ENCODE measurements around the gene FOXL1. TPM values are rescaled to one million over a fixed set of nuclear protein-coding genes. Genes with fewer than 3 reads are reported as not detected.

Gene FOXL1
- total RNA-seq, 2 experiments from 2014 or later: not detected

DNA sequence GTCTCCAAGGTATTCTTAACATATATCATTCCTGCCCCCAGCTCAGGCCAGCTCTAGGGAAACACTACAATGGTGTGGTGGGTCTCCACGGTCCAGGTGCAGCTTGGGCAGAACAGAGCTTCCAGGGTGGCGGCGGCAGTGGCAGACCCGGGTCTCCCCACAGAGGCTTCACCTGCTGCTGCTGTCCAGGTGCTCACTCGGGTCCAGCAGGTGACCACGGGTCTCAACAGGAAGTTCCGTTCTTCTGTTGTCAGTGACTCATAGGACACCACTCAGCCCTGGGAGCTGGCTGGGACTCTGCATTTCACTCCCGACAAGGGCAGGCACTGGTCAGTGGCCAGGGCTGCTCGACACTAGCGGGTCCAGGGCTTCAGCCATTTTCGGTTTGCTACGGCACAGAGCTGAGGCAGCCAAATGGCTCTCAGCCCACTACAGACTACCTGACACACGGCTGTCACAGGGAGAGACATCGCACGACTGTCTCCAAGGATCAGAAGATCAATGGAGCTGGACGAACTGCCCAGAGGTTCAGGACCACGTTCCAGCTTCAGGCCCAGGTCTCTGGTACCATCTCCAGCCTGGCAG, 40.1 kb upstream of the FOXL1 start:
- ChIA-PET CTCF (interaction anchor here (0.6 to 0.8 kb wide), 2 partner anchors 17 to 1493 kb away, joined by 3 read pairs; no protein-coding TSS in a partner anchor), POLR2A (interaction anchor here (0.7 kb wide), 1 partner anchor 528 kb away, joined by 3 read pairs; no protein-coding TSS in a partner anchor)
- Mint-ChIP-seq H3K36me3 (ENCODE audit: low read depth) (peaks cover 35% of the 10 kb centered on the region), H3K27ac (no peak overlapping the region), H3K9me3 (ENCODE audit: low read depth) (no peaks in the 10 kb centered on the region), H3K4me3 (no peak overlapping the region), H3K4me1 (no peaks in the 10 kb centered on the region), H3K27me3 (no peaks in the 10 kb centered on the region)
- intact Hi-C loops (cut with DNase I, micrococcal nuclease): no loop called here
- DNase-seq: no peak
- ATAC-seq: no peak

DNA sequence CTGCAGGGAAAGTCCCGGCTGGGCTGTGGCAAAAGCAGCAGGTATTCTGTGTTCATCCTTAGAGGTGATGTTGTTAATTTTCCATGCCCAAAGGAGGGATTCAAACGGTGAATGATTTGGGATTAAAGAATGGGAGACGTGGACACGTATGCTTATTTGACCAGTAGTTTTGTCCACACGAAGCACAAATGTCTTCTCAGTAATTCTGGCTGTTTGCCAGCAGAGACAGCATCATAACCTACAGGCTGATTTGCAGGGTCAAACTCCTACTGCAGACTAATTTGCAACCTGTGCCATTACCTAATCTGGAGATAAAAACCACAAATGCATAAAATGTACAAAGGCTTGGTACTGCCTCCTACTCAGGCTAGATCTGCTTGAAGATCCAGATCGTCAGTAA, 37.5 kb upstream of the FOXL1 start:
- Mint-ChIP-seq H3K4me1 (no peaks in the 10 kb centered on the region), H3K27me3 (no peaks in the 10 kb centered on the region), H3K4me3 (no peak overlapping the region), H3K9me3 (ENCODE audit: low read depth) (no peaks in the 10 kb centered on the region), H3K36me3 (ENCODE audit: low read depth) (peaks cover 46% of the 10 kb centered on the region), H3K27ac (no peak overlapping the region)
- DNase-seq (no peak), ATAC-seq (no peak)
- ChIA-PET CTCF (interaction anchor here (0.8 kb wide), 1 partner anchor 598 kb away, joined by 3 read pairs; no protein-coding TSS in a partner anchor), POLR2A (no interaction called here)
- intact Hi-C loops (cut with DNase I, micrococcal nuclease): no loop called here

DNA sequence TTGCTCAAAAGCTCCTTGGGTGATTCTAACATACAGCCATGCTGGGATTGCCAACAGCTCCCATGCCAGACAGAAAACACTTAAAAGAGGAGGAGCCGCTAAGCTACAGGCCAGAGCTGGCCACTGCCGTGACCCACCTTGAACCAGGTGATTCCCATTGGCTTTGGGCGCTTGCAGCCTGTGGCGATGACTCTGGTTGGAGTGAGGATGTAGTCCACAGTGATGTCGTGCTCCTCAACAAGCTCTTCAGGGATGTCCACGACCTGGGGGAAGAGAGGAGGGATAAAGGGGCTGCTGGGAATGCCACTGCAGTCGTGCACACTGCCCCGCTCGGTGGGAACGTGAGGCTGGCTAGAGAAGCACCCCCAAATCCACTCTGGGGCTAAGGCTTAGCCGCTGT, 36.8 kb upstream of the FOXL1 start:
- CTCF ChIA-PET: interaction anchor here (0.8 kb wide), 1 partner anchor 597 kb away, joined by 3 read pairs; no protein-coding TSS in a partner anchor
- peaks cover 44% of the 10 kb centered on the region for H3K36me3 Mint-ChIP-seq (ENCODE audit: low read depth)

DNA sequence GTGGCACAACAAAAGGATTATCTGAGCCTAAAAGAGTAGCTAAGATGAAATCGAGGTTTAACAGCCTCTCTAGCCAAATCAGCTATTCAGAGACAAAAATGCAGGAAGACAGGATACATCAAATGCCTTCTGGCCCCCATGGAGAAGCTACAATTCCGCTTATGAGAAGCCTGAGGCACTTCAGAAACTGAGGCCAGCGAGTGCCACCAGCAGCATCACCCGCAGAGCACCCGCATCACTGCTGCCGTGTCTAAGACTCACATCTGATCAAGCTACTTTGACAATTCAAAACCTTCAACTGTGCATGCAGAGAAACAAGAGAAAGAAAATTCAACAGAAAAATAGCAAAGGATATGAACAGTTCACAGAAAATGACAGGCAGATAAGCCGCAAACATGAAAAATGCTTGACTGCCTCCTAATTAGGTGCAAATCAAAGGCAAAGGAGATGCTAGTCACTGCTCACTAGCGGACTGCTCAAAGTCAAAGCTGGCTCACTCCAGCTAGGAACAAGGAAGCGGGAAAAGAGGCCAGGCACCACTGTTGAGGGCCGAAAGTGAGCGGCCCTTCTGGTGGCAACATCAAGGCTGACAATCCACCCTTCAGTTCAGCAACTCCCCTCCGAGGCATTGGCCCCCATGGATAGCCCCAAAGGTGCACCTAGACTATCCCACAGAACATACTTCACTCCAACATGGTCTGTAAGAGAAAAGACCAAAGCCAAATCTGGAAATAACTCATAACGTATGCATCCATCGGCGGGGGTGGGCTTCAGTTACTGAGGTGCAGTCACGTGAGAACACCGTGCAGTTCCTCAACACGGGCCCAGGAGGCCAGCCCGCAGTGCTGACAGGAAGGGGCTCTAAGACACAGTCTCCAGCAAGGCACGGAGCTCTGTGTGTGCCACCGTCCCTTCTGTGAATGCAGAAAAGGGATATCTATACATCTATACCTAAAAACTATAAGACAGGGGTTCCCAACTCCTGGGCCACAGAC, 35.3 kb upstream of the FOXL1 start:
- Mint-ChIP-seq H3K9me3 (ENCODE audit: low read depth) (no peaks in the 10 kb centered on the region), H3K27me3 (no peaks in the 10 kb centered on the region), H3K36me3 (ENCODE audit: low read depth) (peaks cover 51% of the 10 kb centered on the region), H3K27ac (no peak overlapping the region), H3K4me1 (no peaks in the 10 kb centered on the region), H3K4me3 (no peak overlapping the region)
- ChIA-PET POLR2A (interaction anchor here (0.6 kb wide), 1 partner anchor 386 kb away, joined by 3 read pairs; no protein-coding TSS in a partner anchor), CTCF (interaction anchor here (0.6 kb wide), 1 partner anchor 22 kb away, joined by 3 read pairs; no protein-coding TSS in a partner anchor)
- intact Hi-C loops (cut with DNase I, micrococcal nuclease): no loop called here
- ATAC-seq: no peak
- no peak for DNase-seq

More for the DNA sequence above, 36.8 kb upstream of the FOXL1 start:
- POLR2A ChIA-PET: no interaction called here
- DNase-seq: no peak
- H3K27me3 Mint-ChIP-seq: no peaks in the 10 kb centered on the region
- H3K27ac Mint-ChIP-seq: no peak overlapping the region
- ATAC-seq: no peak
- no peaks in the 10 kb centered on the region for H3K4me1 Mint-ChIP-seq
- intact Hi-C loops (cut with DNase I, micrococcal nuclease): no loop called here
- no peak overlapping the region for H3K4me3 Mint-ChIP-seq
- H3K9me3 Mint-ChIP-seq (ENCODE audit: low read depth): no peaks in the 10 kb centered on the region

DNA sequence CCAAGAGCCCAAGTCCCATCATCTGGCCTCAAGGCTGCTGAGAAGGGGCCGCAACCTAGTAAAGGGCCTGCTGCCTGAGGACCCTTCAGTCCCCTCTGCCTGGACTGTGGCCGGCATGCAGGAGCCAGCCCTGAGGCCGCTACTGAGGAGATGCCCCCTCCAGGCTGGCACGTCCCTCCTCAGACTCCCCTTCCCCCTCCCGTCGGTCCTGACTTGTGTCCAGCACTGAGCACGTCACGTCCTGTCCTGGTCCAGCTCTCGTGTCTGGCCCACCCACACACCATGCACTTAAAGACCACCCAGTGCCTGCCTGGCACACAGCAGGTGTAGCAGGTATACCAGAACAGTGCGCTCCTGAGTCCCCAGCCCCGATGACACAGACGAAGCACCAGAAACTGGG, 32.9 kb upstream of the FOXL1 start:
- no peak for DNase-seq
- H3K27ac Mint-ChIP-seq: no peak overlapping the region
- H3K36me3 Mint-ChIP-seq (ENCODE audit: low read depth): peaks cover 44% of the 10 kb centered on the region
- ATAC-seq: no peak
- intact Hi-C loops (cut with DNase I, micrococcal nuclease): no loop called here
- ChIA-PET CTCF (no interaction called here), POLR2A (no interaction called here)
- peaks cover 9% of the 10 kb centered on the region for H3K4me1 Mint-ChIP-seq
- H3K4me3 Mint-ChIP-seq: no peak overlapping the region
- no peaks in the 10 kb centered on the region for H3K27me3 Mint-ChIP-seq
- H3K9me3 Mint-ChIP-seq (ENCODE audit: low read depth): no peaks in the 10 kb centered on the region

DNA sequence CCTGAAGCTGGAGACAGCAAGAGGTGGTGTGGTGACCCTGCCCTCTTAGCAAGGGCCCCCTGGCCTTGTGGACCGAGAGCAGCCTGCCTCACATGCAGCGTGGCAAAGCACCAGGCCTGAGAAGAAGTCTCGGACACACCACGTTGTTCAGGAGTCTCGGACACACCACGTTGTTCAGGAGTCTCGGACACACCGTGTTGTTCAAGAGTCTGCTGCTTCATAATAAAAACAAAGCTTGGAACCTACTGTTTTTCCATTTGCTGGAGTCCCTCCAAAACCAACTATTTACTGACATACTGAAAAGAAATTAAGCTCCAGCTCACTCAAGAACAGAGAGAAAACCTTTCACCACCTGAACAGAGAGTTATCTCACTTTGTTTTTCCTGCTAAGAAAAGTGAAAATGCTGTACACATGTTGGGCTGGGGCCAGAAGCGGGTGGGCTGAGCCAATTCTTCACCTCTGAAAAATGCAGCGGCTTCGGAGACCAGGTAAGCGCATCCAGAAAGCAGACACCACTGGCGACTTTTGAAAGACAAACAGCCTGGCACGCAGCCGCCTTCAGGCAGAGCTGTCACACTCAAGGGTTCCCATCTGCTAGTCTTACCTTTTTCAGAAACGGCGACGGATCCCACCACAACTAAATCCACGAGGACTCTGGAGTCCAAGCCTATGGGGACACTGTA, 32.3 kb upstream of the FOXL1 start:
- ATAC-seq (no peak), DNase-seq (no peak)
- Mint-ChIP-seq H3K4me3 (no peak overlapping the region), H3K27me3 (no peaks in the 10 kb centered on the region), H3K27ac (no peak overlapping the region), H3K36me3 (ENCODE audit: low read depth) (peaks cover 40% of the 10 kb centered on the region), H3K9me3 (ENCODE audit: low read depth) (no peaks in the 10 kb centered on the region), H3K4me1 (peaks cover 9% of the 10 kb centered on the region)
- POLR2A ChIA-PET: no interaction called here
- intact Hi-C loops (cut with DNase I, micrococcal nuclease): no loop called here
- CTCF ChIA-PET: no interaction called here

DNA sequence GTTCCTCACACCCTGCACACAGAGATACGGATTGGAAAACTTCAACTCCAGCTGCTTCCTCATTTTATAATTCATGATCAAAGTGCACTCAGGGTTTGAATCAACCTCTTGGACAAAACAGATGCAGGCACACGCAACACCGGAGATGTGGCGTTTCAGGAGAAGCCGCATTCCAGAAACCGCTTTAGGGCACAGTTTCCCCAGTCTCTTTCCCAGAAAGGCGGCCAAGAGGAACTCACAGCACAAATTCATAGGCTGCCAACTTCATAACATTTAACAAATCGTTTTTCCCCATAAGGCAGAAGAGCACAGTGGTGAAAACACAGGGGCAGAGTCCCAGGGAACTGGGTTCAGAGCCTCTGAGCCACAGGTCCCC, 31.7 kb upstream of the FOXL1 start:
- H3K4me1 Mint-ChIP-seq: peaks cover 9% of the 10 kb centered on the region
- intact Hi-C loops (cut with DNase I, micrococcal nuclease): no loop called here
- no peaks in the 10 kb centered on the region for H3K9me3 Mint-ChIP-seq (ENCODE audit: low read depth)
- ChIA-PET POLR2A (no interaction called here), CTCF (no interaction called here)
- H3K27ac Mint-ChIP-seq: no peak overlapping the region
- no peak for DNase-seq
- peaks cover 37% of the 10 kb centered on the region for H3K36me3 Mint-ChIP-seq (ENCODE audit: low read depth)
- ATAC-seq: no peak
- no peaks in the 10 kb centered on the region for H3K27me3 Mint-ChIP-seq
- no peak overlapping the region for H3K4me3 Mint-ChIP-seq

DNA sequence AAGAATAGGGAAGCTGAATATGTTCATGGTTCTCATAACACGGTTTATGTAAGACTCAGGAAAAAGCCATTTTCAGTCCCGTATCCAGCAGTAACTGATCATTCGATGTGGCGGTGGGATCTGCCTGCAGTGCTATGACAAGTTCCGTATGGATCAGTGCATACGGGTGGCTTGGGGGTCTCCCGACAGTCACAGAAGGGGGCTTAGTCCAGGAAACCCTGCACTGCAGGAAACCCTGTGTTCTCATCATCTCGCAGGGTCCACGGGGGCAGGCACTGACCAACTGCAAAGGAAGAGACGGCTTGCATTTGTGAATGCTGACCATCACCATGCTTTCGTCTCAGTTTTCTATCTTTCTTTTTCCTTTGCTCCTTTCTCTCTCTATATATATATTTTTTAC, 31.1 kb upstream of the FOXL1 start:
- ChIA-PET CTCF (no interaction called here), POLR2A (no interaction called here)
- no peak for ATAC-seq
- Mint-ChIP-seq H3K27me3 (no peaks in the 10 kb centered on the region), H3K4me1 (peaks cover 10% of the 10 kb centered on the region), H3K9me3 (ENCODE audit: low read depth) (no peaks in the 10 kb centered on the region), H3K4me3 (no peak overlapping the region), H3K27ac (no peak overlapping the region), H3K36me3 (ENCODE audit: low read depth) (peaks cover 38% of the 10 kb centered on the region)
- no peak for DNase-seq
- intact Hi-C loops (cut with DNase I, micrococcal nuclease): no loop called here

DNA sequence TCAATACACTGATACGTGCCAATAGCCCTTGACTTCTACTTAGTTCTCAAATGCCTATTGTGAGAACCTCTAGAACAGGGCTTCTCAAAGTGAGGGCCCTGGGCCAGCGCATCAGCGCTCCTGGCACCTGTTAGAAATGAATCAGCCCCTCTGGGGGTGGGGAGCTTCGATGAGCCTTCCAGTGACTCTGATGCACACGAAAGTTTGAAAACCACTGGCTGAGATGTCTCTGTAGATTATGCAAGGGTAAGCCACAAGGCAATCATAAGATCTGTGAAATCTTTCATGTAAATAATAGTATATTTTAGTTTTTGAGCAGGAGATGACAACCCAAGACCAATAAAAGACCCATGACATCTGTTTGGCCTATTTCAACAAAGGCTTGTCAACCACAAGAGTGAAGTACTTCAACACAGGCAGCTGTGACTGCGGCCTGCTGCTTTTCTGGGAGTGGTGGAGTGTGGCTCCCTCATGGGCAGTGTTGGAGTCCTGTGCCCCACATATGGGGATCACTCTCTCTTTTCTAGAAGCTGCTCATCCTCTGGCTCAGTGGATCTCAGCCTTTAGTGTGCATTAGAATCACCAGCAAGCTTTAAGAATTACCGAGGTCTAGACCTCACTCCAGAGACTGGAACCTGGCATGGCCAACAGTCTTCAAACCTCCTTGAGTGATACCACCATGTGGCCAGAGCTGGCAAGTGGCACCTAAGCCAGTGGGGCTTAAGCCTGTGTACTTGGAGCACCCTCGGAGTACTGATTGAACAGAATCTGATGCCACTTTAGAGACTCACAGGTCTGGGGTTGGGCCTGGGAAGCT, 29.1 kb upstream of the FOXL1 start:
- Mint-ChIP-seq H3K36me3 (ENCODE audit: low read depth) (peaks cover 41% of the 10 kb centered on the region), H3K4me3 (no peak overlapping the region), H3K27me3 (no peaks in the 10 kb centered on the region), H3K4me1 (peaks cover 22% of the 10 kb centered on the region), H3K27ac (no peak overlapping the region), H3K9me3 (ENCODE audit: low read depth) (no peaks in the 10 kb centered on the region)
- ChIA-PET POLR2A (no interaction called here), CTCF (interaction anchor here (0.6 to 1.0 kb wide), 3 partner anchors 12 to 553 kb away, joined by 3 read pairs; no protein-coding TSS in a partner anchor)
- DNase-seq: peak; percentile 62
- peak; percentile 94 for ATAC-seq
- intact Hi-C loops (cut with DNase I, micrococcal nuclease): no loop called here

DNA sequence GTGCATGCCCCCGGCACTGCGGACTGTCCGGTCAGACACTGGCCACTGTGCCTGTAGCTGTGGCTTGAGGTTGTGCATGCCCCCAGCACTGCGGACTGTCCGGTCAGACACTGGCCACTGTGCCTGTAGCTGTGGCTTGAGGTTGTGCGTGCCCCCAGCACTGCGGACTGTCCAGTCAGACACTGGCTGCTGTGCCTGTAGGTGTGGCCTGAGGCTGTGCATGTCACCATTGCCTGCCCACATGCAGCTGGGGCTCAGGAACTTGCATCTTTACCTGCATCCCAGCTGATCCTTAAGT, 28.5 kb upstream of the FOXL1 start:
- intact Hi-C loops (cut with DNase I, micrococcal nuclease): loop anchor here in 1 of 2 experiments (10.0 kb wide), 3 partner anchors 665 to 1525 kb away; partner anchors contain the start of genes GINS2 and KIAA0513

DNA sequence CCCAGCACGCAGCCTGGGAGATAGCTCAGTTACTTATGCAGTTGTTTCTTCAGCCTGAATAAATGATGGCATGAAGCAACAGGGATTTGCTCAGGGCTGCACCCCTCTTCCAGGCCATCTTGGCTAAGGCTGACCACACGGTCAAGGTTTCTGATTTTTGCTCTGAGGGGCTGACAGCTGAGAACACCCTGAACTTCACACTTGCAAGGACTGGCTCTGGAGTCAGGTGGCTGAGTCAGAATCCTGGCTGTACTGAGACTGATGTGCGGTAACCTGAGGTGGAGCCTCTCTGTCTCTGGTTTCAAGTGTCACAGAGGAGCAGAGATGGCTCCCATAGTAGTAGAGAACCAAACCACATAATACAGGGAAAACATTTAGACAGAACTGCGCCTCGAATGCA, 28.1 kb upstream of the FOXL1 start:
- Mint-ChIP-seq H3K4me1 (peaks cover 22% of the 10 kb centered on the region), H3K36me3 (ENCODE audit: low read depth) (peaks cover 36% of the 10 kb centered on the region), H3K27ac (no peak overlapping the region), H3K27me3 (no peaks in the 10 kb centered on the region), H3K4me3 (no peak overlapping the region), H3K9me3 (ENCODE audit: low read depth) (no peaks in the 10 kb centered on the region)
- CTCF ChIA-PET: interaction anchor here (1.0 to 1.6 kb wide), 2 partner anchors 13 to 32 kb away, joined by 3 to 4 read pairs; no protein-coding TSS in a partner anchor
- intact Hi-C loops (cut with DNase I, micrococcal nuclease): loop anchor here in 1 of 2 experiments (10.0 kb wide), 3 partner anchors 665 to 1525 kb away; partner anchors contain the start of genes GINS2 and KIAA0513
- POLR2A ChIA-PET: no interaction called here
- no peak for DNase-seq
- ATAC-seq: no peak

More for the DNA sequence above, 28.5 kb upstream of the FOXL1 start:
- Mint-ChIP-seq H3K27me3 (no peaks in the 10 kb centered on the region), H3K36me3 (ENCODE audit: low read depth) (peaks cover 38% of the 10 kb centered on the region), H3K4me3 (no peak overlapping the region), H3K27ac (no peak overlapping the region), H3K4me1 (peaks cover 22% of the 10 kb centered on the region), H3K9me3 (ENCODE audit: low read depth) (no peaks in the 10 kb centered on the region)
- POLR2A ChIA-PET: no interaction called here
- CTCF ChIA-PET: interaction anchor here (1.0 to 1.6 kb wide), 2 partner anchors 12 to 31 kb away, joined by 3 to 4 read pairs; no protein-coding TSS in a partner anchor
- ATAC-seq (no peak), DNase-seq (no peak)
